Measurements from ENCODE around the gene ACAP2.

The ACAP2 gene

DNA sequence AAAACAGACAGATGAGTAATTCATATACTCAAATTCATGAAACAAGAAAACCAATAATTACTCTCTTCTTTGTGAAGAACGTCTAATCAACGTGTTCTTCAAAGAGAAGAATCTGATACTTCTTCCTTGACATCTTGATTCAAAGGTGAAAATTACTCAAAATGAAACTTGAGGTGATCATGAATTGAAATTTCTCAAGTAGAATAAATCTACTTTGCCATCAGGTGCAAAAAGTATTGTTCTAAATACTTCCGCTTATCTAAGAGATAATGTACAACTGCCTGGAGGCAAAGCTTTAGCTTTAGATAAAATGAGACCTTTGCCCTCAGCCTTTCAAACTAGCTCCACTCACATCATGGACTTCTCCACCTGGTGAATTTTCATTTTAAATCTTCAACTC, 158.0 kb downstream of the ACAP2 start:
- Histone ChIP-seq H3K27me3 (ENCODE audit: insufficient read depth, poor library complexity, severe bottlenecking) (no peaks in the 10 kb centered on the region), H3K4me3 (replicated peaks; ENCODE audit: insufficient read depth, low read length) (no peak overlapping the region), H3K27ac (replicated peaks) (no peak overlapping the region)
- no peak for TF ChIP-seq REST (IDR thresholded peaks at IDR 0.05; ENCODE audit: insufficient replicate concordance, low read depth)
- no peak for TF ChIP-seq SPI1 (IDR thresholded peaks at IDR 0.05; ENCODE audit: borderline replicate concordance, low read depth)
- TF ChIP-seq POLR2AphosphoS5 (IDR thresholded peaks at IDR 0.05; ENCODE audit: low read depth), result no peak
- no peak for TF ChIP-seq GABPA (IDR thresholded peaks at IDR 0.05; ENCODE audit: low read depth)
- no peak for TF ChIP-seq CTCF (IDR thresholded peaks at IDR 0.05; ENCODE audit: insufficient read depth, low read length)
- no peak for DNase-seq (ENCODE audit: low read depth in 1 of 2, low spot score in 1 of 2)

DNA sequence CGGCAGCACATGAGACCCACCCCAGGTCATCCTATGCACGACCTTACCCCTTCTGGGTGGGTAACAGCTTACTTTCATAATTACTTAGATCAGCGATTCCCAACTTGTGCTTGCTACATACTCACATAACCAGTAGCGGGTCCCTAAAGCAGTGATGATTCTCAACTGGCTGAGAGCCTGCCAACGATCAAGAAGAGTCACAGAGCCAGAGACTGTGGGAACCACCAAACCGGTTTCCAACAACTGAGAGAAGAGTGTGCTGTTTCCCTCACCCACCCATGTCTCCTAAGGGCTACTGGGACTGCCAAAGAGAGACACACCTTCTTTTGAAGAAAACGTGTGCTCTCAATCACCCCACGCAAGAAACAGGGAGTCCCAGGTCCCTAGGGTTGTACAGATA, 159.9 kb downstream of the ACAP2 start:
- no peak for DNase-seq (ENCODE audit: low read depth in 1 of 2, low spot score in 1 of 2)
- Histone ChIP-seq H3K4me3 (replicated peaks; ENCODE audit: insufficient read depth, low read length) (no peak overlapping the region), H3K27me3 (ENCODE audit: insufficient read depth, poor library complexity, severe bottlenecking) (no peaks in the 10 kb centered on the region), H3K27ac (replicated peaks) (no peak overlapping the region)
- TF ChIP-seq POLR2AphosphoS5 (IDR thresholded peaks at IDR 0.05; ENCODE audit: low read depth) (no peak), CTCF (IDR thresholded peaks at IDR 0.05; ENCODE audit: insufficient read depth, low read length) (no peak), SPI1 (IDR thresholded peaks at IDR 0.05; ENCODE audit: borderline replicate concordance, low read depth) (no peak), REST (IDR thresholded peaks at IDR 0.05; ENCODE audit: insufficient replicate concordance, low read depth) (no peak), GABPA (IDR thresholded peaks at IDR 0.05; ENCODE audit: low read depth) (no peak)

- no peak for TF ChIP-seq POLR2AphosphoS5 (IDR thresholded peaks at IDR 0.05; ENCODE audit: low read depth)
- TF ChIP-seq CTCF (IDR thresholded peaks at IDR 0.05; ENCODE audit: insufficient read depth, low read length), result no peak
- TF ChIP-seq SPI1 (IDR thresholded peaks at IDR 0.05; ENCODE audit: borderline replicate concordance, low read depth), result no peak
- no peak for TF ChIP-seq GABPA (IDR thresholded peaks at IDR 0.05; ENCODE audit: low read depth)
- TF ChIP-seq REST (IDR thresholded peaks at IDR 0.05; ENCODE audit: insufficient replicate concordance, low read depth), result no peak
- Histone ChIP-seq H3K4me3 (replicated peaks; ENCODE audit: insufficient read depth, low read length) (no peak overlapping the region), H3K27me3 (ENCODE audit: insufficient read depth, poor library complexity, severe bottlenecking) (no peaks in the 10 kb centered on the region), H3K27ac (replicated peaks) (no peak overlapping the region)
- DNase-seq (ENCODE audit: low read depth in 1 of 2, low spot score in 1 of 2), result no peak
These were observed 168.4 kb downstream of the ACAP2 start for GRCh38 chr3:195274259-195274966.
